HEK293T (cell line): Measurements from ENCODE around the gene ANTXR1.

Source experiments
- CTCF ChIA-PET: fragments of 350-600 bp; formaldehyde crosslinking; extraction: SDS; loops from one replicate; lab custom pipeline; 2021; ENCODE audit warnings: antibody characterized with exemption, inconsistent platforms; lab: Yijun Ruan, JAX
- POLR2A ChIA-PET: fragments of 350-600 bp; formaldehyde crosslinking; extraction: SDS; loops from one replicate; lab custom pipeline; 2020; ENCODE audit warnings: antibody characterized with exemption, inconsistent platforms; lab: Yijun Ruan, JAX
- DNase-seq: peaks from one replicate; pipeline ENCODE4 v3.0.0; 2012; ENCODE audit warnings: mixed read lengths; ENCODE audit errors: extremely low spot score
- ARNT ChIP-seq: fragments of 450-650 bp; IDR thresholded peaks from 2 replicates; pipeline ENCODE4 v1.6.1; 2017; ENCODE audit warnings: mild to moderate bottlenecking
- BHLHE40 ChIP-seq: fragments of 450-650 bp; IDR thresholded peaks from 2 replicates; pipeline ENCODE4 v1.6.1; 2016; ENCODE audit warnings: mild to moderate bottlenecking, moderate library complexity, borderline replicate concordance
- CTBP1 ChIP-seq: fragments of 450-650 bp; IDR thresholded peaks from 2 replicates; pipeline ENCODE4 v1.6.1; 2016; ENCODE audit warnings: borderline replicate concordance
- ELF4 ChIP-seq: fragments of 450-650 bp; IDR thresholded peaks from 2 replicates; pipeline ENCODE4 v1.6.1; 2017; ENCODE audit warnings: antibody characterized with exemption
- FOXA1 ChIP-seq: fragments of 450-650 bp; IDR thresholded peaks from 2 replicates; pipeline ENCODE4 v1.6.1; 2016; ENCODE audit warnings: mild to moderate bottlenecking
- FOXK2 ChIP-seq: fragments of 450-650 bp; IDR thresholded peaks from 2 replicates; pipeline ENCODE4 v1.6.1; 2016; ENCODE audit warnings: mild to moderate bottlenecking
- FOXM1 ChIP-seq: fragments of 450-650 bp; IDR thresholded peaks from 2 replicates; pipeline ENCODE4 v1.6.1; 2017; ENCODE audit warnings: mild to moderate bottlenecking, borderline replicate concordance
- HDGF ChIP-seq: fragments of 450-650 bp; IDR thresholded peaks from 2 replicates; pipeline ENCODE4 v1.6.1; 2017; ENCODE audit warnings: antibody characterized with exemption, borderline replicate concordance
- L3MBTL2 ChIP-seq: fragments of 450-650 bp; conservative IDR thresholded peaks from 2 replicates; pipeline ENCODE4 v1.6.1; 2016; ENCODE audit warnings: mild to moderate bottlenecking
- LEF1 ChIP-seq: fragments of 450-650 bp; IDR thresholded peaks from 2 replicates; pipeline ENCODE4 v1.6.1; 2017; ENCODE audit warnings: mild to moderate bottlenecking, borderline replicate concordance
- NFRKB ChIP-seq: fragments of 450-650 bp; IDR thresholded peaks from 2 replicates; pipeline ENCODE4 v1.6.1; 2016; ENCODE audit warnings: mild to moderate bottlenecking, moderate library complexity
- SP1 ChIP-seq: fragments of 450-650 bp; IDR thresholded peaks from 2 replicates; pipeline ENCODE4 v1.6.1; 2017
- SUZ12 ChIP-seq: fragments of 450-650 bp; IDR thresholded peaks from 2 replicates; pipeline ENCODE4 v1.6.1; 2016; ENCODE audit warnings: mild to moderate bottlenecking
- TARDBP ChIP-seq: fragments of 450-650 bp; IDR thresholded peaks from 2 replicates; pipeline ENCODE4 v1.6.1; 2016
- ZNF384 ChIP-seq: fragments of 450-650 bp; IDR thresholded peaks from 2 replicates; pipeline ENCODE4 v1.6.1; 2016
- TF ChIP-seq, protein P1 (sequence below): fragments of 450-650 bp; IDR thresholded peaks from 2 replicates; pipeline ENCODE4 v1.6.1; 2016

Gene ANTXR1

DNA sequence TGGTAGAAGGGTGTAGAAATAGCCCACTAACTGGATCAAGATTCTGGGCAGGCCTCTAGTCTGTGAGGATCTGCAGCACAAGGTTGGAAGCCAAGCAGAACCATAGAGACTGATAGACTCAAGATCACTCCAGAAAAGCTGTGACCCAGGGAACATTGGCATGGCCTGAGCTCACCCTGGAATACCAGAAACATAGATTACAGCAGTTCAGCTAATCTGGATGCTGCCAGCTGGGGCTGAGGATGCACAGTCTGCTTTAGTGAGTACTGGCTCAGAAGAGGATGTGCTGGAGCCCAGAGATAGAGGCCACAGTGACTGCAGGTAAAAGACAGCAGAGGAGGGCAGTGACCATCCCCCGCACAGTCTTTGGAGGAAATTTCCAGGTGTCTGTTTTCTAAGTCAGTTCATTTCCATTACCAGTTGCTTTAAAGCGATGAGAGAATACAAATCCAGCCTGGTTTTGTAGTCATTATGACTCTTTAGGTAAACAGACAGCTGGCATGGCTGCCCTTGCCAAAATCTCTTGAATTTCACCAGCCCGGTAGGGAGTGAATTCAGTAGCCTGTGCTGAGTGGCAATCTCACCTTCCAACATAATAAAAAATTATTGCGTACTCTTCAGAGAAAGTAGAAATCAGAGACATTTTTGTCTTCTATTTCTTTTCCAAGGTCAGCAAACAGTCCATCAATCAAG, 119.2 kb downstream of the ANTXR1 start:
- CTCF ChIA-PET, result interaction anchor here (0.6 kb wide), 1 partner anchor 15 kb away, joined by 3 read pairs; no protein-coding TSS in a partner anchor
- DNase-seq, result no peak
- TF ChIP-seq ELF4, result no peak
- TF ChIP-seq FOXA1, result no peak
- TF ChIP-seq FOXK2, result no peak
- POLR2A ChIA-PET, result no interaction called here

DNA sequence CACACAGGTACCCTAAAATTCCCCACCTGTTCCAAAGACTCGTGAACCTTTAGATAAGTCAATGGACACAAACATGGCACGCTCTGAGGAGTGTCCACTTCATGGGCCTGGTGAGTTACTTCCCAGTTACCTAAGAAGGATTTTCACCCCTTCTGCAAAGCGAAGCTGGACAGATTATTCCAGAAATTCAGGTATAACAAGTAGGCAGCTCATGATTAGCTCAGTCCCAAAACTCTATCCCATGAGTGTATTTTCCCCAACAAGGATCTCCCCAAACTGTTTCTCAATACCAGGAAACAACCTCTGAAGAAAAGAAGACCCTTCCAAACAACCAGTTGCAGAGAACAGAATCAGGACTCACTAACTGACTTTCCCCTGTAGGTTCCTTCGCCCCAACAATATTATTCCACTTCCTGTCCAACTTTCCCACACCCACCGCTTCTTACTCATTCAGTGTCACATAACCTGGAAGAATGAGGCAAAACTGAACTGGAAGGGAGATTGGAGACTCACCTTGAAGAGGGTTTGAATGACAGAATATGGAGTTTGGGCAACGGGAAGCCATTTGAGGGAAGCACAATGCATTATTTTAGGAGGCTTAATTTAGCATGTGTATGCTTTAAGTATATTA, 120.1 kb downstream of the ANTXR1 start:
- no peak for TF ChIP-seq SUZ12
- no peak for TF ChIP-seq FOXK2
- TF ChIP-seq ELF4, result no peak
- no peak for TF ChIP-seq HDGF
- DNase-seq, result no peak
- ChIA-PET CTCF (interaction anchor here (0.6 kb wide), 1 partner anchor 15 kb away, joined by 3 read pairs; no protein-coding TSS in a partner anchor), POLR2A (no interaction called here)

DNA sequence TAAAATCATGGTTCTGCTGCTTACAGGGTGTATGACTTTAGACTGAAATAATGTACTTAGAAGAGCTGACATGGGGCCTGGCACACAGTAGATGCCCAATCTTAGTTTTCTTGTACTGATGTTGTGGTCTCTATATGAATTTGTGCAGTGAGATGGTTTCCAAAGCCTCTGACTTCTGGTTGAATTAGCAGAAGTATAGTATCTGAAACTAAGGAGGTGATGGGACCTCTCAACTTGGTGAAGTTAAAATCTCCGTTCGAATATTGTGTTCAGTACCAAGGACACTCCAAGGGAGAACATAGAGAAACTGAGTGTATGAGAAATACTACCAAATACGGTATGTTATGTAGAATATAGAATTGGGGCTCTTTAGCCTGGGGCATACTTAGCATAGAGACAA, 120.9 kb downstream of the ANTXR1 start:
- POLR2A ChIA-PET, result no interaction called here
- TF ChIP-seq ARNT (no peak), SP1 (no peak), ZNF384 (no peak), FOXM1 (no peak), LEF1 (no peak), BHLHE40 (no peak), FOXA1 (no peak), ELF4 (no peak), NFRKB (no peak), SUZ12 (no peak), HDGF (no peak), FOXK2 (no peak), L3MBTL2 (no peak), TARDBP (no peak), CTBP1 (no peak)
- TF ChIP-seq, protein P1, sequence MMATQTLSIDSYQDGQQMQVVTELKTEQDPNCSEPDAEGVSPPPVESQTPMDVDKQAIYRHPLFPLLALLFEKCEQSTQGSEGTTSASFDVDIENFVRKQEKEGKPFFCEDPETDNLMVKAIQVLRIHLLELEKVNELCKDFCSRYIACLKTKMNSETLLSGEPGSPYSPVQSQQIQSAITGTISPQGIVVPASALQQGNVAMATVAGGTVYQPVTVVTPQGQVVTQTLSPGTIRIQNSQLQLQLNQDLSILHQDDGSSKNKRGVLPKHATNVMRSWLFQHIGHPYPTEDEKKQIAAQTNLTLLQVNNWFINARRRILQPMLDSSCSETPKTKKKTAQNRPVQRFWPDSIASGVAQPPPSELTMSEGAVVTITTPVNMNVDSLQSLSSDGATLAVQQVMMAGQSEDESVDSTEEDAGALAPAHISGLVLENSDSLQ, result no peak
- no peak for DNase-seq
- CTCF ChIA-PET, result no interaction called here

DNA sequence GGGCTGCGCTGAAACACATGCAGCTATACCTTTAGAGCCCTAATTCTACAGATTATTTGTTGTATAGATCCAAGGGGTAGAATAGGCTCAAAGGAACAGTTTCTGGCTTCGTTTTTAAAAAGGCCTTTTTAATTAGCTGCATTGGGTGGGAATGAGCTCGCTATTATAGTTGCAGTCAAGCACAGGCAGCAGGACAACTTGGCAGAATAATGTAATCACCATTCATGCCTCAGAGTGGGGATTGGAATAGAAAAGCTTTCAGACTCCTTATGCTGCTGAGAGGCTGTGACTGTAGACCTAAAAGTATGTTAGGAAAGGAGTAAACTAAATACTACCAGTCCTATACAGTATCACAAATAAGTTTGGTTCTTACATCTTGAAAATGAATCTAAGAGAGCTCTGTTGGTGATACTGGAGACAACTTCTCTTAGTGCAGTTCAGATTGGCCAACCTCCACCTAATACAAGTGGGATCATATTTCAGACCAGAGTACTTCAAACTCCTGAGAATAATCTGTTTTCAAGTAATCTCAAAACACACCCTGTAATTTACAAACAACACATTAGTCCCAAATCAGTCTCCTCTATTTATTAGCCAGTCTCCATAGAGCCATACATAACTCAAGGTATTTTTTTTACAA, 121.4 kb downstream of the ANTXR1 start:
- CTCF ChIA-PET, result no interaction called here
- DNase-seq, result no peak
- POLR2A ChIA-PET, result no interaction called here
- no peak for TF ChIP-seq FOXK2
- TF ChIP-seq L3MBTL2, result no peak
- TF ChIP-seq FOXA1, result no peak
- TF ChIP-seq, protein P1, result no peak
- no peak for TF ChIP-seq BHLHE40
- no peak for TF ChIP-seq TARDBP

DNA sequence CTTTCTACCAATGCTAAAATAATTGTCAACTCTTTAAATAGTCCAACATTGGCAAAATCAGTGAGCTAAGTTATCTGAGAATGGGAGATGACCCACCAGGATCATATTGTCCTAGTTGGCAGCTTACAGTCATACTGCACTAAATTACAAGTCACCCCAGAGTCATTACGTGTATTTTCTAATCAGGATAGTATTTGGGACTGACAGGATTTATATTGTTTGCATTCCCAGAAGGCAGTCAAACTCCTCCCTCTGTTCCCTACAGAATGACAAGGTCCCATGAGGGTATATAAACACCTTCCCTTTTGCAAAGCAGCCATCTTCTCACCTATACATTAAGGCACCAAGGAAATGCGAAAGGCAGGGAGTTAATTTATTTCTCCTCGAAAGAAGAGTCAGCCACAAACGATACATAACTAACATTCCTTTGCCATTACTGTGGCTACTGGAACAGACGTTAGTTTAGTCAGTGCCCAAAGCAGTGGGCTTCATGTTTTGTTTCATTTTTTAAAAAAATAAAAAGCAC, 125.3 kb downstream of the ANTXR1 start:
- ChIA-PET POLR2A (no interaction called here), CTCF (no interaction called here)
- no peak for DNase-seq
- TF ChIP-seq ARNT (no peak), L3MBTL2 (no peak), ZNF384 (no peak), FOXM1 (no peak), NFRKB (no peak), SP1 (no peak), HDGF (no peak), SUZ12 (no peak), ELF4 (no peak), CTBP1 (no peak), TARDBP (no peak), FOXA1 (no peak)

DNA sequence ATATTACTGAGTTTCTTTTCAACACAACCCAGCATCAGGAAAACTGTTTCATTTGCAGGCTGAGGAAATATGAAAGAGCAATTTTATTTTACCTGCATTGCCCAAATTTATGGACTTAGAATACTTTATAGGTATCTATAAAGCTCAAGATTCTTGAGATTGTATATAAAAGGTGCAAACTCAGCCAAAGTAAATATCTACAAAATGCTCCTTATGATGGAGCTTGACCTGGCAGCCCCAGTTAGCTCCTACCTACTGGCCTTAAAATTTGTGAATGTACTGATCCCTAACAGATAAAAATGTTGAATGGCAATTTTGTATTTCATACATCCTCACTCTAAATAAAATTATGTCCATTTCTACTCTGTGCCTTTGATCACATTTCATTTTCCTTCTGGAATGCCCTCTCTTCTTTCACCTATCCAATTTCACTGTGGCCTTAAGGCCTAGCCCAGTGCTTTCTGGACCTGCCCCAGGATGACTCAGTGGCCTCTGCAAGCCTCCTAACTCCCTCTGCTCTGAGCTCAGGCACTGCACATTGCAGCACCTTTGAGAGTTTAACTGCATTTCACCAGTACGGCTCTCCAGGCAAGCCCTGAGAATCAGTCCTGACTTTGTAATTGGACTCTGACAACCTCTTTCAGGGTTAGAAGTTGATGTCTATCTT, 125.9 kb downstream of the ANTXR1 start:
- TF ChIP-seq SP1 (no peak), BHLHE40 (no peak), L3MBTL2 (no peak), FOXK2 (no peak), ZNF384 (no peak)
- no peak for DNase-seq
- CTCF ChIA-PET, result no interaction called here
- POLR2A ChIA-PET, result no interaction called here
